NCI-H1694 (cell line): ENCODE data around the gene TMSB10.
"Not testable (repeated sequence)": the region's sequence is repeated elsewhere in the genome, so short reads cannot be mapped to it uniquely, and the experiment has no call there.

Source experiments
- DNase-seq: peaks from one replicate; lab custom pipeline; 2025; lab: John Stamatoyannopoulos, UW

The TMSB10 gene

GRCh38 chr2:84905181-84906107 is at the start of gene TMSB10:
Gene TMSB10, plus strand, starts transcription at chr2:84905656.
- DNase-seq: peak; percentile 65

DNA sequence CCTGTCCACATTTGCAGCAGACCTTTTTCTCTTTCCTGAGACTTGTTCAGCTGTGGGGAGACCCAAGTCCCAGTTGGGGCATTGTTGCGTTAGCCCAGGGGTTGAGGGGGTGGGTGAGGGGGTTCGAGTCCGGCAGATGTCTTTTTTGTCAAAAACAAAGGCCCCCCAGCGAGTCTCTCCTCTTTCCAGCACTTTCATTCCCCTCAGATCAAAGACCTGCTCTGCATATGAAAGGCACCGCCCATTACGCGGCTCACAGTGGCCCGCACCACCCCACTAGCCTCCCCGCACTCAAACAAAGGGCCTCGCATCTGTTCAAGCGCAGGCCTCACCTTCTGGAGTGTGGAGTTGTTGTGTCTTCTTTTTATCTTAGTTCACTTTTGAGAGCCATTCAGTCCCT is 49.7 kb upstream of the TMSB10 start:
- DNase-seq: no peak

- DNase-seq: no peak
Measured at GRCh38 chr2:84856787-84857186, 48.7 kb upstream of the TMSB10 start.

DNA sequence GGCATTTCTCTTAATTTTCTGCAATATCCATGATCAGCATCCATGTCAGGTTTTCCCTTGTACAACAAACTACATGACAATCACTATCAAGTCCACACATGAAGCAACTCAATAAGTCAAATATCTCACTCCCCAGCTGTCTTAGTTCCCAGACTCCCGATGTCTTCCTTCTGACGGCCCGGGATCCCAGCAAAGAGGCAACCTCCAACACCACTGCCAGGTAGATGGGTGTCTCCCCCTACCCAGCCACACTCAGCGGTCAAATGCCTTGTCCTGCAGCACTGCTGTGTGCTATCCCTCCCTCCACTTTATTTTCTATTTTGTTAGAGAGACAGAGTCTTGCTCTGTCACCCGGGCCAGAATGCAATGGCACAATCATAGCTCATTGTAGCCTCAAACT is 47.9 kb upstream of the TMSB10 start:
- DNase-seq: no peak

DNA sequence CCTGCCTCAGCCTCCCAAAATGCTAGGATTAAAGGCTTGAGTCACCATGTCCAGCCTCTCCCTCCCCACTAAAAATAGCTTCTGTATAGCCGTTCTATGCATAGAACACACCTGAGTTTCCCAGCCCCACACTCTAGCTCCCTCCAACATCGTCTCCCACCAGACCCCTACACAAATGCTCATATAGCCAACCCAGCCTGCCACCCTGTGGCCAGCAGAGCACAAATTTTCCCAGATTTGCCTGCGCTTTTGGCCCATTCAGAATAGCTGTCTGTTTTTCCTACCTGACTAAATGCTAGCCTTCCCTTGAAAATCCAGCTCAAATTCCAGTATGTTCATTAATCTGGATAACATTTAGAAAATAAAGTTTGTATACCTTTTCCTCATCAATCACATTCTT is 47.3 kb upstream of the TMSB10 start:
- DNase-seq: no peak

DNA sequence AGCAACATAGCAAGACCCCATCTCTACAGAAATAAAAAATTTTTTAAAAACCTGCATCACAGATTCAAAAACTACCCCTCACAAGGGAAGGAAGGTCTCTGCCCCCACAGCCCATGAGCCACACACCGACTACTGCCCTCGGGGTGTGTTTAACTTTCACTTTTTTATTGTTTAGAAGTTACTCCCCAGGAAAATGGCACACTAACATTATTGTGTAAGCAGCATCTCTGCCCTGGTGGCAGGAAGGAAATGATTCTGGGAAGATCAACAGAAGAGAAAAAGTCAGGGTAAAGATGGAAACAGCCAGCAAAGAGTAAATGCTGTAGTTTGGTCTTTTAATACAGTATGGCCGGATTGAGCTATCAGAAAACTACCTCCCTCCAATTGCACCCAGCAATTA is 46.5 kb upstream of the TMSB10 start:
- DNase-seq: no peak

DNA sequence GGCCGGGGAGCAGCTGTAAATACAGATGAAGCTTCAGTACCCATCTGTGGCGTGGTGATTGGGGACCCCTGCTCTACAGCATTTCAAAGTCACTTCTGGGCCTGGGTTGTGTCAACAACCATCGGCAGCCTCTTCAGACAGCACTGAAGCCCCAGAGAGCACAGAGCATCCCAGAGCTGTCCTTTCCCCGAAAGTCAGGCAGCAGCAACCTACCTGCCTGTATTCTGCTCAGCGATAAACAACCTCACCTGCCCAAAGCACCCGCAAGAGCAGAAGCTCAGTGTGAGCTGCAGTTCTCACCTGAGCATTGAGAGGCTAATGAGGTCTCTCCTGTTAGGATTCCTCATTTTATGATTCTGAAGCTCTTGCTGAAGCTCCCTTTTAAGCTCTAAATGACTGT is 43.9 kb upstream of the TMSB10 start:
- DNase-seq: no peak

- no peak for DNase-seq
Measured at GRCh38 chr2:84862006-84862405, 43.5 kb upstream of the TMSB10 start.

GRCh38 chr2:84865181-84865783 is 40.2 kb upstream of the TMSB10 start:
- DNase-seq: peak; percentile 41

DNA sequence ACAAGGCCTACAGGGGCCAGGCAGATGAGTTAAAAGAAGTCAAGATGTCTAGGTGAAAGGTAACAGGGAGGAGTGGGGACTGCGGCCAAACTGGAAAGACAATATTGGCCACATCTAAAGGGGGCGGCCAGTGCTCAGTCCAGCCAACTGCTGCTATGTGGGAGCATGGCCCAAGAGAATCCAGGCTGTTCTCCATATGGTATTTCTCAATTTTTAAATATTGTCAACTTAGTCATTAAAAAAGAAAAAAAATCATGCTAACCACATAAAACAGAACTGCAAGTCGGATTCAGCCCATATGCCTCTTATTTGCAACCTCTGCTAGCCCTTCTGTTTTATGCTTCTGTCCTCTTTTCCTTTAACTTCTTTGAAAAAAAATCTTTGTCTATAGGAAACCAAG is 39.3 kb upstream of the TMSB10 start:
- no peak for DNase-seq

- DNase-seq: not testable (repeated sequence)
Measured at GRCh38 chr2:84868327-84868726, 37.1 kb upstream of the TMSB10 start.

GRCh38 chr2:84870306-84870705 is 35.1 kb upstream of the TMSB10 start:
- DNase-seq: no peak

DNA sequence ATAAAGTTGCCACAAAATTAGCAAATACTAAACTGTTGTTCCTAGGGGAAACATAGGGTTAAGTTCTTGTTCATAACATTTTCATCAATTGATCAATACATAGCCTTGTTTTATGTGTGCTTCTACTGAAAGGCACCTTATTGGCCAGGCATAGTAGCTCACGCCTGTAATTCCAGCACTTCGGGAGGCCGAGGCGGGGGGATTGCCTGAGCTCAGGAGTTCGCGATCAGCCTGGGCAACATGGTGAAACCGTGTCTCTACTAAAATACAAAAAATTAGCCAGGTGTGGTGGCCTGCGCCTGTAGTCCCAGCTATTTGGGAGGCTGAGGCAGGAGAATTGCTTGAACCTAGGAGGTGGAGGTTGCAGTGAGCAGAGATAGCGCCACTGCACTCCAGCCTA is 32.8 kb upstream of the TMSB10 start:
- not testable (repeated sequence) for DNase-seq

DNA sequence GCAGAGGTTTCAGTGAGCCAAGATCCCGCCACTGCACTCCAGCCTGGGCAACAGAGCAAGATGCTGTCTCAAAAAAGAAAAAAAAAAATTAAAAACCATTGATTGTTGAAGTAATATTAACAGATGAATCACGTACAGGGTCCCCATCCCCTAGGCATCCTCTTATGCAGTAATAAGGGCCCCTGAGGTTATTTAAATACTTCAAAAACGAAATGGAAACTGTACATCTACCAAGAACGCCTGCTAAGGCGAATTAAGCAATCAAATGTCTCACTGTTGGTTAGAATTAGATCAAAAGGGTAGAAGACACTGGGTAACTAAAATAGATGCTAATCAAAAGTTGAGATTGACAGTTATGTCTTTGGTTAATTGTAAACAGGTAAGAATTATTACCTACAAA is 32.1 kb upstream of the TMSB10 start:
- no peak for DNase-seq

GRCh38 chr2:84874381-84875212 is 30.9 kb upstream of the TMSB10 start:
- no peak for DNase-seq

DNA sequence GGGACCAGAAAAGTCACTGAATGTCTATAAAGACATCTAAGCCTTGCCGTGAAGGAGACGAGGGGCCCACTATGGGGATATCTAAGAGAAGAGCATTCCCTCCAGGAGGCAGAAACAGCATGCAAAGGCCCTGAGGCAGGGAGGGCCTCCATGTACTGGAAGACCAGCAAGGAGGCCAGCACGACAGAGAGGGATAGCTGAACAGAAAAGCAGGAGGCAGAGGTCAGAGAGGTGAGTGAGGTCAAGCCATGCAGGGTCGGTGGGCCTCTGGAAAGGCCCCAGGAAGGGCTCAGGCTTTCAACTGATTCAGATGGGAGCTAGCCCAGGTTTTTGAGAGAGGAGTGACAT is 30.3 kb upstream of the TMSB10 start:
- no peak for DNase-seq

DNA sequence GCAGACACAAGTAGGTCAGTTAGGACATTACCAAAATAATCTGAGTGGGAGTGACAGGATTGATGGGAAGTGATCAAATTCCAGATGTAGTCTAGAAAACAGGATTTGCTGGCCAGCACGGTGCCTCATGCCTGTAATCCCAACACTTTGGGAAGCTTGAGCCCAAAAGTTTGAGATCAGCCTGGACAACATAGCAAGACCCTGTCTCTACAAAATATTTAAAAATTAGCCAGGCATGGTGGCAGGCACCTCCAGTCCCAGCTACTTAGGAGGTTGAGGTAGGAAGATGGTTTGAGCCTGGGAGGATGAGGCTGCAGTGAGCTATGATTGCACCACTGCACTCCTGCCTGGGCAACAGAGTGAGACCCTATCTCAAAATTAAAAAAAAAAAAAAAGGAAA is 29.8 kb upstream of the TMSB10 start:
- not testable (repeated sequence) for DNase-seq

DNA sequence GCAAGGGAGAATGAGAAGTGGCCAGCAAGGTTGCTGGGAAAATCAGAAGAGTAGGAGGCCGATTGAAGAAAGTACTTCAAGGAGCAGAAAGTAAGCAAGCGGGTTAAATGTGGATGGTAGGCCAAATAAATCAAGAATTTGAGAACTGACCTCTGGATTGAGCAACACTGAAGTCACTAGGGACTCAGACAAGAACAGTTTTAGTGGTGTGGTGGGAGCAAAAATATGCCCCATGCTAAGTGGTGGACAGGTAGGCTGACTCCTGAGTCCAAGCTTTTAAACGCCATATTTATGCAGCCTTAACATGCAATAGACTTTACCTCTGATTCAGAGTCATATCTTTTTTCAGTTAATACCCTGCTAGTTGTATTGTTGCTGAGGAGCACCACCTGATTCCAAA is 29.1 kb upstream of the TMSB10 start:
- no peak for DNase-seq

DNA sequence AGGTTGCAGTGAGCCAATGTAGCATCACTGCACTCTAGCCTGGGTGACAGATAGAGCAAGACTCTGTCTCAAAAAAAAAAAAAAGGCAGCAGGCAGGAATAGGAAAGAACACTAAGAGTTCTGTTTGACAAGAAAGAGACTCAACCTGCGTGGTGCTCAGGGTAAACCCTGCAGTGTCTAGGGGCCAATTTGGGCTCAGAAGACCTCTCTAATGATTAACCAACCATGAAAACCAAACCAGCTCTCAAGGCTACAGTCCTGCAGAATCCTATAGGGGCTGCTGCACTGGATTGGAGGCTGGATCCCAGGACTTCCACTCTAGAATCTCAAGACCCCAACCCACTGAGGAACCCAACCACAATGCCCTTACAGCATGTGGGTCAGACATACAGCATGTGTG is 27.0 kb upstream of the TMSB10 start:
- no peak for DNase-seq

- DNase-seq: no peak
Measured at GRCh38 chr2:84878896-84879583, 26.4 kb upstream of the TMSB10 start.

- DNase-seq: no peak
Measured at GRCh38 chr2:84879584-84880394, 25.7 kb upstream of the TMSB10 start.

- DNase-seq: no peak
Measured at GRCh38 chr2:84880395-84880644, 25.1 kb upstream of the TMSB10 start.
